Skeletal muscle satellite cell (primary cell): ENCODE results near the gene RPS6KB2.
A peak's percentile ranks its signal among the peaks of the same experiment; 100 is the strongest.

Experiments
- H3K27me3 ChIP-seq: 2 replicates; pipeline ENCODE4 v1.7.0; 2013; ENCODE audit warnings: low read length; ENCODE audit not compliant: control insufficient read depth, insufficient read depth
- H3K36me3 ChIP-seq: 2 replicates; pipeline ENCODE4 v1.7.0; 2013; ENCODE audit warnings: mild to moderate bottlenecking, control low read depth, low read length; ENCODE audit not compliant: insufficient read depth
- H3K4me1 ChIP-seq: 2 replicates; pipeline ENCODE4 v1.7.0; 2013; ENCODE audit warnings: low read length; ENCODE audit not compliant: control insufficient read depth, insufficient read depth
- H3K4me2 ChIP-seq: 2 replicates; pipeline ENCODE4 v1.7.0; 2013; ENCODE audit warnings: mild to moderate bottlenecking, low read length
- H3K4me3 ChIP-seq: 2 replicates; pipeline ENCODE4 v1.7.0; 2013; ENCODE audit warnings: low read length
- H3K9ac ChIP-seq: 2 replicates; pipeline ENCODE4 v1.7.0; 2013; ENCODE audit warnings: mild to moderate bottlenecking, low read depth, low read length, moderate library complexity
- H3K9me3 ChIP-seq: replicated peaks from 2 replicates; pipeline ENCODE4 v1.7.0; 2013; ENCODE audit warnings: mild to moderate bottlenecking, control low read depth, low read length

Gene RPS6KB2

GRCh38 chr11:67391304-67392182 is 36.8 kb upstream of the RPS6KB2 start, which contains the start of gene RAD9A:
TSS of gene RAD9A (plus strand) at chr11:67391986. CDS start at chr11:67392045, 59 bp downstream.
- peak within 1 kb of the TSS; percentile 92 for H3K4me3 ChIP-seq
- peak within 1 kb of the TSS; percentile 97 for H3K9ac ChIP-seq
- H3K4me2 ChIP-seq, result peak within 1 kb of the TSS; percentile 98
- peaks cover 11% of the 10 kb centered on the region for H3K36me3 ChIP-seq
- H3K9me3 ChIP-seq, result no peaks in the 10 kb centered on the region
- H3K4me1 ChIP-seq, result peaks cover 11% of the 10 kb centered on the region
- no peaks in the 10 kb centered on the region for H3K27me3 ChIP-seq

GRCh38 chr11:67392183-67392715 is 36.0 kb upstream of the RPS6KB2 start:
- no peaks in the 10 kb centered on the region for H3K27me3 ChIP-seq
- H3K4me3 ChIP-seq, result peak overlapping the region; percentile 92
- H3K4me2 ChIP-seq, result peak overlapping the region; percentile 98
- peaks cover 11% of the 10 kb centered on the region for H3K4me1 ChIP-seq
- H3K9ac ChIP-seq, result peak overlapping the region; percentile 97
- peaks cover 12% of the 10 kb centered on the region for H3K36me3 ChIP-seq
- no peaks in the 10 kb centered on the region for H3K9me3 ChIP-seq

- Histone ChIP-seq H3K36me3 (peaks cover 24% of the 10 kb centered on the region), H3K4me2 (no peak overlapping the region), H3K4me1 (peaks cover 11% of the 10 kb centered on the region), H3K27me3 (no peaks in the 10 kb centered on the region), H3K4me3 (no peak overlapping the region), H3K9me3 (no peaks in the 10 kb centered on the region), H3K9ac (no peak overlapping the region)
Observed at GRCh38 chr11:67393437-67393836, 34.9 kb upstream of the RPS6KB2 start.

- H3K9ac ChIP-seq, result no peak overlapping the region
- H3K27me3 ChIP-seq, result no peaks in the 10 kb centered on the region
- H3K4me3 ChIP-seq, result no peak overlapping the region
- H3K36me3 ChIP-seq, result peaks cover 29% of the 10 kb centered on the region
- H3K9me3 ChIP-seq, result no peaks in the 10 kb centered on the region
- H3K4me1 ChIP-seq, result peaks cover 11% of the 10 kb centered on the region
- H3K4me2 ChIP-seq, result no peak overlapping the region
Observed at GRCh38 chr11:67393990-67394389, 34.3 kb upstream of the RPS6KB2 start.

GRCh38 chr11:67395555-67396258 is 32.6 kb upstream of the RPS6KB2 start:
- Histone ChIP-seq H3K27me3 (no peaks in the 10 kb centered on the region), H3K9me3 (no peaks in the 10 kb centered on the region), H3K4me1 (peaks cover 17% of the 10 kb centered on the region), H3K4me3 (no peak overlapping the region), H3K4me2 (no peak overlapping the region), H3K36me3 (peaks cover 43% of the 10 kb centered on the region), H3K9ac (no peak overlapping the region)

- no peaks in the 10 kb centered on the region for H3K27me3 ChIP-seq
- no peak overlapping the region for H3K9ac ChIP-seq
- peaks cover 43% of the 10 kb centered on the region for H3K36me3 ChIP-seq
- no peak overlapping the region for H3K4me3 ChIP-seq
- H3K4me2 ChIP-seq, result no peak overlapping the region
- H3K9me3 ChIP-seq, result no peaks in the 10 kb centered on the region
- peaks cover 14% of the 10 kb centered on the region for H3K4me1 ChIP-seq
Observed at GRCh38 chr11:67396259-67396581, 32.1 kb upstream of the RPS6KB2 start.

- Histone ChIP-seq H3K9me3 (no peaks in the 10 kb centered on the region), H3K9ac (no peak overlapping the region), H3K4me2 (no peak overlapping the region), H3K36me3 (peaks cover 43% of the 10 kb centered on the region), H3K4me3 (no peak overlapping the region), H3K27me3 (no peaks in the 10 kb centered on the region), H3K4me1 (peaks cover 14% of the 10 kb centered on the region)
Observed at GRCh38 chr11:67396587-67397389, 31.5 kb upstream of the RPS6KB2 start.

GRCh38 chr11:67397536-67397935 is 30.8 kb upstream of the RPS6KB2 start:
- H3K36me3 ChIP-seq, result peaks cover 43% of the 10 kb centered on the region
- no peak overlapping the region for H3K9ac ChIP-seq
- peaks cover 15% of the 10 kb centered on the region for H3K4me1 ChIP-seq
- no peaks in the 10 kb centered on the region for H3K27me3 ChIP-seq
- no peak overlapping the region for H3K4me3 ChIP-seq
- H3K9me3 ChIP-seq, result no peaks in the 10 kb centered on the region
- H3K4me2 ChIP-seq, result no peak overlapping the region

GRCh38 chr11:67397986-67398660 is 30.2 kb upstream of the RPS6KB2 start:
- Histone ChIP-seq H3K9ac (no peak overlapping the region), H3K4me2 (no peak overlapping the region), H3K9me3 (no peaks in the 10 kb centered on the region), H3K4me1 (peaks cover 12% of the 10 kb centered on the region), H3K27me3 (no peaks in the 10 kb centered on the region), H3K36me3 (peaks cover 43% of the 10 kb centered on the region), H3K4me3 (no peak overlapping the region)

- no peaks in the 10 kb centered on the region for H3K27me3 ChIP-seq
- H3K4me3 ChIP-seq, result peak overlapping the region; percentile 11
- peaks cover 43% of the 10 kb centered on the region for H3K36me3 ChIP-seq
- H3K4me2 ChIP-seq, result peak overlapping the region; percentile 50
- H3K9ac ChIP-seq, result peak overlapping the region; percentile 38
- H3K4me1 ChIP-seq, result peaks cover 12% of the 10 kb centered on the region
- H3K9me3 ChIP-seq, result no peaks in the 10 kb centered on the region
Observed at GRCh38 chr11:67398661-67399563, 29.4 kb upstream of the RPS6KB2 start.
